ENCODE measurements around the gene LCAT.
A peak's percentile ranks its signal among the peaks of the same experiment; 100 is the strongest.
"Not testable (repeated sequence)": the region's sequence is repeated elsewhere in the genome, so short reads cannot be mapped to it uniquely, and the experiment has no call there.

Gene LCAT

GRCh38 chr16:67919622-67920221, 24.2 kb downstream of the LCAT start:
- peak; percentile 7 for TF ChIP-seq CTCF (IDR thresholded peaks at IDR 0.05; ENCODE audit: low read depth, low read length, missing control alignments)
- no peak for DNase-seq (ENCODE audit: extremely low read depth, low read depth)
- H3K4me3 ChIP-seq (replicated peaks; ENCODE audit: low read depth, low read length): no peak overlapping the region

- DNase-seq (ENCODE audit: extremely low read depth, low read depth): peak; percentile 40
- H3K4me3 ChIP-seq (replicated peaks; ENCODE audit: low read depth, low read length): no peak overlapping the region
- TF ChIP-seq CTCF (IDR thresholded peaks at IDR 0.05; ENCODE audit: low read depth, low read length, missing control alignments): no peak
Measured at GRCh38 chr16:67917852-67918236, 26.1 kb downstream of the LCAT start.

- TF ChIP-seq CTCF (IDR thresholded peaks at IDR 0.05; ENCODE audit: low read depth, low read length, missing control alignments): no peak
- no peak overlapping the region for H3K4me3 ChIP-seq (replicated peaks; ENCODE audit: low read depth, low read length)
- no peak for DNase-seq (ENCODE audit: extremely low read depth, low read depth)
Measured at GRCh38 chr16:67917140-67917851, 26.6 kb downstream of the LCAT start.

- H3K4me3 ChIP-seq (replicated peaks; ENCODE audit: low read depth, low read length): no peak overlapping the region
- no peak for DNase-seq (ENCODE audit: extremely low read depth, low read depth)
- no peak for TF ChIP-seq CTCF (IDR thresholded peaks at IDR 0.05; ENCODE audit: low read depth, low read length, missing control alignments)
Measured at GRCh38 chr16:67915831-67916723, 27.8 kb downstream of the LCAT start.

GRCh38 chr16:67915496-67915769, 28.5 kb downstream of the LCAT start:
- DNase-seq (ENCODE audit: extremely low read depth, low read depth): not testable (repeated sequence)

GRCh38 chr16:67914758-67915495, 29.0 kb downstream of the LCAT start:
- TF ChIP-seq CTCF (IDR thresholded peaks at IDR 0.05; ENCODE audit: low read depth, low read length, missing control alignments): no peak
- H3K4me3 ChIP-seq (replicated peaks; ENCODE audit: low read depth, low read length): no peak overlapping the region
- no peak for DNase-seq (ENCODE audit: extremely low read depth, low read depth)

More at GRCh38 chr16:67915496-67915769, 28.5 kb downstream of the LCAT start:
- H3K4me3 ChIP-seq (replicated peaks; ENCODE audit: low read depth, low read length): not testable (repeated sequence)

Data from HFF-Myc (cell line).